PC-9 (cell line): Measurements from ENCODE around the gene PRRX1. TPM values are rescaled to one million over a fixed set of nuclear protein-coding genes. Genes with fewer than 3 reads are reported as not detected.

Experiments used
- BruUV-seq: library from RNA; stranded (reverse); fragments of 400-500 nt; replicated peaks from 2 replicates; lab custom pipeline; 2021; lab: Mats Ljungman, UMichigan
- CTCF ChIA-PET: fragments of 300-600 bp; sonication (Branson Sonifier 250); formaldehyde crosslinking; loops from one replicate; lab custom pipeline; 2022; ENCODE audit warnings: antibody characterized with exemption; lab: Charles Lee
- POLR2A ChIA-PET: fragments of 300-600 bp; sonication (Branson Sonifier 250); formaldehyde crosslinking; loops from one replicate; lab custom pipeline; 2022; ENCODE audit warnings: antibody characterized with exemption; ENCODE audit not compliant: unreplicated experiment; lab: Charles Lee
- DNase-seq, 2 experiments: peaks; one replicate each; pipeline versions ENCODE4 v3.0.0 to v3.0.0-alpha.2; 2015 to 2022; ENCODE audit warnings: mixed read lengths in 1 of 2
- H2AFZ ChIP-seq: fragments of 200-600 bp; sonication (generic); 2 replicates; pipeline ENCODE4 v1.8.1; 2017; ENCODE audit warnings: antibody characterized with exemption
- H3F3A ChIP-seq: fragments of 200-600 bp; sonication (generic); 2 replicates; pipeline ENCODE4 v1.8.1; 2017; ENCODE audit warnings: antibody characterized with exemption, mild to moderate bottlenecking, low read depth; ENCODE audit not compliant: insufficient read depth
- H3K27ac ChIP-seq: fragments of 200-600 bp; sonication (generic); 2 replicates; pipeline ENCODE4 v1.6.1; 2016; ENCODE audit warnings: mixed run types
- H3K27me3 ChIP-seq: fragments of 200-600 bp; sonication (generic); 2 replicates; pipeline ENCODE4 v1.6.1; 2016; ENCODE audit warnings: low read depth, mixed run types; ENCODE audit not compliant: insufficient read depth
- H3K36me3 ChIP-seq: fragments of 200-600 bp; sonication (generic); 2 replicates; pipeline ENCODE4 v1.6.1; 2016; ENCODE audit warnings: low read depth, mixed run types
- H3K4me1 ChIP-seq: fragments of 200-600 bp; sonication (generic); replicated peaks from 2 replicates; pipeline ENCODE4 v1.6.1; 2016; ENCODE audit warnings: mixed run types; ENCODE audit not compliant: insufficient read depth
- H3K4me2 ChIP-seq: fragments of 200-600 bp; sonication (generic); 2 replicates; pipeline ENCODE4 v1.6.1; 2017; ENCODE audit warnings: mixed run types
- H3K4me3 ChIP-seq: fragments of 200-600 bp; sonication (generic); 2 replicates; pipeline ENCODE4 v1.6.1; 2016; ENCODE audit warnings: mixed run types
- H3K79me2 ChIP-seq: fragments of 200-600 bp; sonication (generic); 2 replicates; pipeline ENCODE4 v1.6.1; 2017; ENCODE audit warnings: low read depth, mixed run types
- H3K9me2 ChIP-seq: fragments of 200-600 bp; sonication (generic); 2 replicates; pipeline ENCODE4 v1.8.1; 2017; ENCODE audit warnings: mild to moderate bottlenecking; ENCODE audit not compliant: insufficient read depth
- H3K9me3 ChIP-seq: fragments of 200-600 bp; sonication (generic); 2 replicates; pipeline ENCODE4 v1.8.1; 2016; ENCODE audit warnings: low read depth; ENCODE audit not compliant: insufficient read depth
- H4K20me1 ChIP-seq: fragments of 200-600 bp; sonication (generic); 2 replicates; pipeline ENCODE4 v1.8.1; 2017; ENCODE audit not compliant: insufficient read depth
- CTCF ChIP-seq: fragments of 200-600 bp; sonication (generic); conservative IDR thresholded peaks from 2 replicates; pipeline ENCODE4 v1.6.1; 2017; ENCODE audit warnings: mixed run types, antibody characterized with exemption, mild to moderate bottlenecking, moderate library complexity
- EZH2 ChIP-seq: fragments of 200-600 bp; sonication (generic); IDR thresholded peaks from 2 replicates; pipeline ENCODE4 v1.8.0; 2017; ENCODE audit warnings: antibody characterized with exemption, low read depth
- intact Hi-C: fragments of 100-400 bp; cut with micrococcal nuclease; formaldehyde crosslinking; loops from one replicate; pipeline ENCODE4 v1.10.0; 2022; ENCODE audit not compliant: unreplicated experiment
- total RNA-seq: library from RNA; stranded (reverse); gene quantifications from 2 replicates; pipeline ENCODE4 v1.2.3, GENCODE V29; 2021

The PRRX1 gene
- total RNA-seq, 1 experiment from 2014 or later = not detected

GRCh38 chr1:170707959-170708655, 44.2 kb downstream of the PRRX1 start:
- H3K4me2 ChIP-seq = peak overlapping the region; percentile 5; the same call in 1 of the 2 replicates
- H3K27ac ChIP-seq = peak overlapping the region; percentile 45; the same call in 1 of the 2 replicates
- TF ChIP-seq CTCF = no peak
- TF ChIP-seq EZH2 = no peak
- H3K9me2 ChIP-seq = no peaks in the 10 kb centered on the region; the same call in 1 of the 2 replicates
- CTCF ChIA-PET = no interaction called here
- no peaks in the 10 kb centered on the region for H4K20me1 ChIP-seq
- peak; percentile 17 to 65 for DNase-seq
- H3K79me2 ChIP-seq = no peaks in the 10 kb centered on the region
- no peak overlapping the region for H3K4me3 ChIP-seq
- no TSS peak for BruUV-seq
- H3F3A ChIP-seq = peaks cover 6% of the 10 kb centered on the region; the same call in 1 of the 2 replicates
- H2AFZ ChIP-seq = peak overlapping the region; percentile 59; the same call in 1 of the 2 replicates
- intact Hi-C loops = no loop called here
- no peaks in the 10 kb centered on the region; the same call in 1 of the 2 replicates for H3K9me3 ChIP-seq
- no peaks in the 10 kb centered on the region for H3K27me3 ChIP-seq
- peaks cover 13% of the 10 kb centered on the region; the same call in 1 of the 2 replicates for H3K4me1 ChIP-seq
- no peaks in the 10 kb centered on the region for H3K36me3 ChIP-seq
- POLR2A ChIA-PET = no interaction called here

- H3K79me2 ChIP-seq = no peaks in the 10 kb centered on the region
- H3F3A ChIP-seq = peaks cover 6% of the 10 kb centered on the region; the same call in 1 of the 2 replicates
- intact Hi-C loops = no loop called here
- ChIA-PET POLR2A (no interaction called here), CTCF (interaction anchor here (0.6 kb wide), 1 partner anchor 22 kb away, joined by 3 read pairs; no protein-coding TSS in a partner anchor)
- H3K4me2 ChIP-seq = no peak overlapping the region
- H2AFZ ChIP-seq = no peak overlapping the region
- no peaks in the 10 kb centered on the region for H4K20me1 ChIP-seq
- no peaks in the 10 kb centered on the region; the same call in 1 of the 2 replicates for H3K9me3 ChIP-seq
- H3K36me3 ChIP-seq = no peaks in the 10 kb centered on the region
- no TSS peak for BruUV-seq
- H3K27ac ChIP-seq = no peak overlapping the region
- no peaks in the 10 kb centered on the region; the same call in 1 of the 2 replicates for H3K9me2 ChIP-seq
- peaks cover 13% of the 10 kb centered on the region; the same call in 1 of the 2 replicates for H3K4me1 ChIP-seq
- H3K27me3 ChIP-seq = no peaks in the 10 kb centered on the region
- no peak overlapping the region for H3K4me3 ChIP-seq
- no peak for DNase-seq
- TF ChIP-seq CTCF = no peak
- TF ChIP-seq EZH2 = no peak
Measured at GRCh38 chr1:170711682-170712081, 47.8 kb downstream of the PRRX1 start.

GRCh38 chr1:170714163-170714562, 50.2 kb downstream of the PRRX1 start:
- H3K4me2 ChIP-seq = no peak overlapping the region
- no peak overlapping the region for H3K27ac ChIP-seq
- no peaks in the 10 kb centered on the region for H4K20me1 ChIP-seq
- TF ChIP-seq EZH2 = no peak
- no peak for TF ChIP-seq CTCF
- intact Hi-C loops = no loop called here
- POLR2A ChIA-PET = no interaction called here
- H3K79me2 ChIP-seq = no peaks in the 10 kb centered on the region
- DNase-seq = no peak
- no TSS peak for BruUV-seq
- H3K36me3 ChIP-seq = no peaks in the 10 kb centered on the region
- no peak overlapping the region for H3K4me3 ChIP-seq
- H3K9me3 ChIP-seq = no peaks in the 10 kb centered on the region; the same call in 1 of the 2 replicates
- no peaks in the 10 kb centered on the region for H3K4me1 ChIP-seq
- H3K9me2 ChIP-seq = no peaks in the 10 kb centered on the region; the same call in 1 of the 2 replicates
- H3F3A ChIP-seq = peaks cover 5% of the 10 kb centered on the region; the same call in 1 of the 2 replicates
- no peak overlapping the region for H2AFZ ChIP-seq
- no peaks in the 10 kb centered on the region for H3K27me3 ChIP-seq
- CTCF ChIA-PET = no interaction called here
